GM12874 (cell line): ENCODE data around the gene IL16.

Experiments
- TF ChIP-seq, protein P1 (sequence below): IDR thresholded peaks from 2 replicates; pipeline ENCODE4 v1.5.1; 2011; ENCODE audit warnings: low read depth, mild to moderate bottlenecking, control low read depth, low read length, moderate library complexity; ENCODE audit not compliant: insufficient read depth

Gene IL16

DNA sequence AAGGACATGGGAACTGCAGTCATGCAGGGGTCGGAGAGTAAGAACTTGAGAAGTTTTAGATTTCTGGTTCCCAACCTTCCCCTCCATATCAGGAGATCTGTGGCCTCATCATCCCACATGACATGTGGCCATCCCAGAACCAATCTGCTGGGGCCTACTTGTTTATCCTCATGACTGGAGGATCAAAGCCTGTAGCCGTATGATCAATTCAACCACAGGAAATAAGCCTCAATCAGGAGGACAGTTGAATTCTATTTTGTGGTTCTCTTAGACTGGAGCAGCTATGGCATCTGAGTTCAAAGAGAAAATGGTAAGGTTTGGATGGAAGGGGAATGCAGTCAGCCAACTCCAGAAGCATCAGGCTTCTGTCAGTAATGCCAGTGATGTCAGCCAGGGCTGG, 57.2 kb downstream of the IL16 start:
- TF ChIP-seq, protein P1, sequence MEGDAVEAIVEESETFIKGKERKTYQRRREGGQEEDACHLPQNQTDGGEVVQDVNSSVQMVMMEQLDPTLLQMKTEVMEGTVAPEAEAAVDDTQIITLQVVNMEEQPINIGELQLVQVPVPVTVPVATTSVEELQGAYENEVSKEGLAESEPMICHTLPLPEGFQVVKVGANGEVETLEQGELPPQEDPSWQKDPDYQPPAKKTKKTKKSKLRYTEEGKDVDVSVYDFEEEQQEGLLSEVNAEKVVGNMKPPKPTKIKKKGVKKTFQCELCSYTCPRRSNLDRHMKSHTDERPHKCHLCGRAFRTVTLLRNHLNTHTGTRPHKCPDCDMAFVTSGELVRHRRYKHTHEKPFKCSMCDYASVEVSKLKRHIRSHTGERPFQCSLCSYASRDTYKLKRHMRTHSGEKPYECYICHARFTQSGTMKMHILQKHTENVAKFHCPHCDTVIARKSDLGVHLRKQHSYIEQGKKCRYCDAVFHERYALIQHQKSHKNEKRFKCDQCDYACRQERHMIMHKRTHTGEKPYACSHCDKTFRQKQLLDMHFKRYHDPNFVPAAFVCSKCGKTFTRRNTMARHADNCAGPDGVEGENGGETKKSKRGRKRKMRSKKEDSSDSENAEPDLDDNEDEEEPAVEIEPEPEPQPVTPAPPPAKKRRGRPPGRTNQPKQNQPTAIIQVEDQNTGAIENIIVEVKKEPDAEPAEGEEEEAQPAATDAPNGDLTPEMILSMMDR, result no peak

DNA sequence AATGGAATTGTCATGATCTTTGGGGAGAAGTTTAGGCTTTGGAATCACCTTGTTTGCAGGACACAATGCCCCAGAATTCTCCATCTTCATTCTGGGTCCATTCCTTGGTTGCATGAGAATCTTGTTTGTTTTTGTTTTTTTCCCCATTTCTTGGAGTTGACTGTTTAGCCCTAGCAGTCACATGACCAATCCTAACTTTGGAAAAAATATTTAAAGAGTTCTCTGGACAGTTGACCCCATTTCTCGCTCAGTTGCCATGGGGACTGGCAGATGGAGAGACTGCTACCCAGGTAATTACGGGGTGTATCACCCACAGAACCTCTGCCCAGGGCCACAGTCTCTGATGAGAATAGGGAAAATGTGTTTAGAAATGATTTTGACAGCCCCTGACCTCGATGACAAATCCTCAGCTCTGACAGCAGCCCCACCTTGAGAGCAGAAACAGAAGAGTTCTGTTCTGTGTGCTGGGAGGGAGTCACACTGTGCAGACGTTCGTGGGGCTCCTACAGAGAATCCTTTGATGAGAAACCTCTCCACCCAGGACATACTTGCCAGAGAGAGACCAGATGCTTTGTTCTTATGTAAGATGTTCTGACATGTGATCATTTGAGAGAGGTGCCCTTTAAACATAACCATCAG, 57.7 kb downstream of the IL16 start:
- TF ChIP-seq, protein P1, result no peak

DNA sequence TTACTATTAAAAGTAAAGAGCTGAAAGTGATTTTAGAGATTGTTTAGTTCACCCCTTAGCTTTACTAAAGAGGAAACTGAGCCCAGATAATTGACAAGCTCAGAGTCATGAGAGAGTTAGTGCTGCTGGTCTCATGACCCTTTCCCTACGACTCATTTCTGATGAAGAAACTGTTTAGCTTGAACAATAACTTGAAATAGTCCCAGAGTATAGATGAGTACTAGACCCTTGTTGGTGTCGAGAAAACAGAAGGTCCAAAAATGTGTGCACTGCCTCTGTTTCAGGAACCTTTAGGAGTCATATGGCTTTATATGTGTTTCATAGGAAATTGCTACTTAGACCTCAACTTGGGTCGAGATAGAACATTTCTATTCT, 58.2 kb downstream of the IL16 start:
- TF ChIP-seq, protein P1, result no peak

DNA sequence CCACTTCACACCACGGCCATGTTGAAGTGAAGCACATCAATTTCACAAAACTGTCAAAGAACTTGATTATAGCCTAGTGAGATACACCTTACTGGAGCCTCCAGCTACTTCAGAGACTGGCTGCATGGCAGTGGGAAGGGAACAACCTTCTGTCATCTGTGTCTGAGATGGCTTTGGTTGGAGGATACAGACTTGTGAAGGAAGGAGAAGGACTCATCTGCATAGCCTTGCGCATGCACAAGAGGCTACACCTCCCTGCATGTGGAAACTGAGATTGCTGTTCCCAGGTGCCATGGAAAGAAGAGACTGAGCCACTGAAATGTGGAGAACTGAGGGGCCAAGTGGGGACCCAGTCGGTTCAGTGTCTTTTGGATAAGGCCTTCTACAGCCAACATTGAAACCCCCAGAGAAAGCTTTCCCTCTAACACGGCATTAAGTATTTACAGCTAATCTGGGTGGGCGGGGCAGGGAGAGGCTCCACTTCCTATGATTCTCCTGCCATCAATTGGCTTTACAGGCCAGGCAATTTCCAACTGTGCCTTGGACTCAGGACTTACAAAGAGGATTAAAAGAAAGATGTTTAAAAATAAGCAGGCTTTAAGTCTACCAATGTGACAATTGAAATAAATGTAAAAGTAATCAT, 58.8 kb downstream of the IL16 start:
- TF ChIP-seq, protein P1, result no peak

DNA sequence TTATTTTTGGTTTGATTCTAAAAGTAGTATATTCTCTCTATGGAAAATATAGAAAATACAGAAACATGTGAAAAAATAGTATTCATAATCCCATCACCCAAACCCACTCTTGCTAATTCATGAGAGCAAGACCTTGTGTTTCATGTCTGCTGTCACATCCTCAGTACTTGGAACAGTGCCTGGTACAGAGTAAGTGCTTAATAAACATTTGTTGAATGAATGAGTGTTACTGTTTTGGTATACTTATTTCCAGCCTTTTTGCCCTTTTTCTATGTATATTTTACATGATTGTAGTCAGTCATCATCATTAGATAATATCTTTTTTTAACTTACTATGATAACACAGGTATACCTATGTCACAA, 59.3 kb downstream of the IL16 start:
- TF ChIP-seq, protein P1, result no peak

DNA sequence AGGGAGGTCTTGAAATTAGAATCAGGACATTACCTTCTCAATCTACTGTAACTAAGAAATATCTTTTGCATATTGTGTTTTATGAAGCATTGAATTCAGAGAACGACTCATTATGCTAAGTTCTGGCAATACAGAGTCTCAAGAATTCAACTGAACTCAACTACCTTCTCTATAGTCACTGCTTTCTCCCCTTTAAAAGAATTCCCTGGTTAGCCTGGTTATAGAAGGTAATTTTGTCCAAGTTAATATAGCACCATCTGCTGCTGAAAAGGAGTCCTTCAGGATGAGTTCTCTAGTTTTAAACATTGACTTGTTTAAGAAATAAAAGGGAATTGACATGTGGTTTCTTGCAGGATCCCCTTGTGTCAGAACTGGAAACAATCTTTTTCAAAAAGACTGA, 60.2 kb downstream of the IL16 start:
- TF ChIP-seq, protein P1, result no peak

DNA sequence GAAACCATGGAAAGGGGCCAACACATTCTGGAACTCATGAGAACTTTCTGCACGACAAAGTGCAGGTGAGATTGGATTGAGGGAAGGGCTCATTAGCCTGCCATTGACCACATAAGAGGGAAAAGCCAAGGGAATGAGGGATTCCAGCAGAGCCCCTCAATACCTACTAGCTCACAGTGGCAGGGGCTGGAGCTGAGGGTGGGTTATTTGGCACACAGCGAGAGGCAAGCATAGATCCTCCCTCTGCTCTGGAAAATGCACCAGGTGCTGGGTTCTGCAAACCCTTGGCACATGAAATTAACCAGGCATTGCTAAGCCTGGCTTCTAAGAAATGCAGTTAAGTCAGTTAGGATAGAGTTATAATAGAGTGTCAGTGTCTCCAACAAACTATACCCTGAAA, 60.8 kb downstream of the IL16 start:
- TF ChIP-seq, protein P1, result no peak
